AG04450 (cell line): ENCODE results near the gene TMEM132E. TPM values are rescaled to one million over a fixed set of nuclear protein-coding genes. Genes with fewer than 3 reads are reported as not detected.

Experiments
- CTCF ChIA-PET: fragments of 300-600, 350-600 bp; formaldehyde crosslinking; extraction: SDS; loops from one replicate; lab custom pipeline; 2022; ENCODE audit warnings: antibody characterized with exemption, inconsistent platforms; lab: Charles Lee
- POLR2A ChIA-PET: fragments of 350-600 bp; formaldehyde crosslinking; extraction: SDS; loops from one replicate; lab custom pipeline; 2021; ENCODE audit warnings: antibody characterized with exemption, inconsistent platforms; lab: Yijun Ruan, JAX
- DNase-seq: peaks from one replicate; pipeline ENCODE4 v3.0.0-alpha.2; 2011; ENCODE audit warnings: low read depth, low spot score
- H3K27ac ChIP-seq: one replicate; pipeline ENCODE4 v1.5.1; 2012; ENCODE audit warnings: low read depth, low read length, control low read depth
- H3K27me3 ChIP-seq: one replicate; pipeline ENCODE4 v1.6.0; 2012; ENCODE audit warnings: low read length; ENCODE audit not compliant: control insufficient read depth, insufficient read depth
- H3K4me3 ChIP-seq: 2 replicates; pipeline ENCODE4 v1.5.1; 2011; ENCODE audit warnings: mild to moderate bottlenecking, low read depth, low read length, control low read depth
- H3K9me3 ChIP-seq: 2 replicates; pipeline ENCODE4 v1.5.1; 2012; ENCODE audit warnings: low read length; ENCODE audit not compliant: control insufficient read depth, insufficient read depth
- polyA plus RNA-seq: library from polyadenylated mRNA; depleted of rRNA; stranded (reverse); fragments of >200 nt; gene quantifications from 2 replicates; pipeline ENCODE4 v1.2.3, GENCODE V29; 2011
- TF ChIP-seq, protein P1 (sequence below): IDR thresholded peaks from 2 replicates; pipeline ENCODE4 v1.5.1; 2011; ENCODE audit warnings: low read depth, low read length, control low read depth, inconsistent platforms

Gene TMEM132E
- polyA plus RNA-seq, 1 experiment: not detected

DNA sequence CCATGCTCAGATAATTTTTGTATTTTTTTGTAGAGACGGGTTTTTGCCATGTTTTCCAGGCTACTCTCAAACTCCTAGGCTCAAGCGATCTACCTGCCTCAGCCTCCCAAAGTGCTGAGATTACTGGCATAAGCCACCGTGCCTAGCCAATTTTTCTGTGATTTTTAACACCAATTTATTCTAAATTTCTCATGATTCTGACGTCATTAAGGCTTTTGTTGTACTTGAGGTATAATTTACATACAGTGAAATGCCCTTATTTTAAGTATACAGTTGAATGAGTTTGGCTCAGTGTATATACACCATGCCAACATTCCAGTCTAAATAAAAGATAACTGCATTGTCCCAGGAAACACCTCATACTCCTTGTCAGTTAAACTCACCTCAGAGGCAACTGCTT is 77.4 kb downstream of the TMEM132E start:
- TF ChIP-seq, protein P1, sequence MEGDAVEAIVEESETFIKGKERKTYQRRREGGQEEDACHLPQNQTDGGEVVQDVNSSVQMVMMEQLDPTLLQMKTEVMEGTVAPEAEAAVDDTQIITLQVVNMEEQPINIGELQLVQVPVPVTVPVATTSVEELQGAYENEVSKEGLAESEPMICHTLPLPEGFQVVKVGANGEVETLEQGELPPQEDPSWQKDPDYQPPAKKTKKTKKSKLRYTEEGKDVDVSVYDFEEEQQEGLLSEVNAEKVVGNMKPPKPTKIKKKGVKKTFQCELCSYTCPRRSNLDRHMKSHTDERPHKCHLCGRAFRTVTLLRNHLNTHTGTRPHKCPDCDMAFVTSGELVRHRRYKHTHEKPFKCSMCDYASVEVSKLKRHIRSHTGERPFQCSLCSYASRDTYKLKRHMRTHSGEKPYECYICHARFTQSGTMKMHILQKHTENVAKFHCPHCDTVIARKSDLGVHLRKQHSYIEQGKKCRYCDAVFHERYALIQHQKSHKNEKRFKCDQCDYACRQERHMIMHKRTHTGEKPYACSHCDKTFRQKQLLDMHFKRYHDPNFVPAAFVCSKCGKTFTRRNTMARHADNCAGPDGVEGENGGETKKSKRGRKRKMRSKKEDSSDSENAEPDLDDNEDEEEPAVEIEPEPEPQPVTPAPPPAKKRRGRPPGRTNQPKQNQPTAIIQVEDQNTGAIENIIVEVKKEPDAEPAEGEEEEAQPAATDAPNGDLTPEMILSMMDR: no peak
- ChIA-PET CTCF (no interaction called here), POLR2A (no interaction called here)
- Histone ChIP-seq H3K27ac (no peak overlapping the region), H3K9me3 (no peaks in the 10 kb centered on the region), H3K27me3 (no peaks in the 10 kb centered on the region), H3K4me3 (no peak overlapping the region)
- no peak for DNase-seq

DNA sequence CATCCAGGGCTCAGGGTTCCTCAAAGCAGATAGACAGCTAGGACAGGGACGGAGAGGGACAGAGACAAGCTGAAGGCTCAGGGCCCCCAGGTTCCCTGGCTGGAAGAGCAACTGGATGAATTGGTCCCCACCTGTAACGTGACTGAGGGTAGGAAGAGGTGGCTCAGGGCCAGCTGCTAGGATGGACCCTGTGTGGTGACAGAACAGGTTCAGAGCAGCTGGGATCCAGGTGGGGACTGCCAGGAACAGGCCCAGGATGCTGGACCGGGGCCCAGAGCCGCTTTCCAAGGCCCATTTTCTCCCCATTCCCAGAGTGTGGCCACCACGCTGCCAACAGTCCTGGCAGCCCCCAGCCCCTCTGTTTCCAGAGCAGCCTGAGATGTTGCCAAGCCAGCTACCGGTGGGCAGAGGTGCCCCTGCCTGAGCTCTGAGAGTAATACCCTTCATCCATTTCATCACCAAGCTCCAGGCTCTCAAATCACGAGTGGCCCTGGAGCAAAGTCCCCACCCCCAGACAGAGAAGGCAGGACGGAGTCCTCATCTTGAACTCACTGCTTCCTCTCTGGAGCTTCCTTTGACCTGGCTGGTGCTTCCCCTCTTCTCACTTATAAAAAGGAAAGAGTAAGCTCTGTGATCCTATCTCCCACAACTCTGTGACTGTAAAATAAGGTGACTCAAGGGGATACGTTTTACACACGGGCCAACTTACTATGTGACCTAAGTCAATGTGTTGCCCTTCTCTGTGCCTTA is 79.6 kb downstream of the TMEM132E start:
- Histone ChIP-seq H3K27me3 (no peaks in the 10 kb centered on the region), H3K27ac (no peak overlapping the region), H3K9me3 (no peaks in the 10 kb centered on the region), H3K4me3 (no peak overlapping the region)
- TF ChIP-seq, protein P1: no peak
- no peak for DNase-seq
- ChIA-PET POLR2A (no interaction called here), CTCF (interaction anchor here (0.7 kb wide), 1 partner anchor 482 kb away, joined by 9 read pairs; no protein-coding TSS in a partner anchor)

DNA sequence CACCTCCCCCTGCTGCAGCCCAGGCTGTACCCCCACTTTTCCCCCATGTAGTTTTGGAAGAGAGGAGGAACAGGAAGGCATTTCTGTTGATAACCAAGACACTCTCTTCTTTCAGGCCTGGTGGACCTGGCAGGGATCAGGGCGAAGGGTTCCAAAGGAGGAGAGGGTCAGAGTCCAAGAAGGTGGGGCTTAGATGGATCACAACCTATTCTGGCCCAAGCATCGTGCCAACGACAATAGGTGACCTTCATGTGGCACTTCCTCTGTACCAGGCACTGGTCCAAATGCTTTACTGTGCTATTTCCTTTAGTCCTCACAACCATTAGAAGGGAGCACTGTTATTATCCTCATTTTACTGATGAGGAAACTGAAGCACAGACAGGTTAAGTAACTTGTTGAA is 84.3 kb downstream of the TMEM132E start:
- CTCF ChIA-PET: no interaction called here
- Histone ChIP-seq H3K27me3 (peaks cover 5% of the 10 kb centered on the region), H3K9me3 (no peaks in the 10 kb centered on the region), H3K27ac (no peak overlapping the region), H3K4me3 (no peak overlapping the region)
- TF ChIP-seq, protein P1: no peak
- no peak for DNase-seq
- POLR2A ChIA-PET: no interaction called here

DNA sequence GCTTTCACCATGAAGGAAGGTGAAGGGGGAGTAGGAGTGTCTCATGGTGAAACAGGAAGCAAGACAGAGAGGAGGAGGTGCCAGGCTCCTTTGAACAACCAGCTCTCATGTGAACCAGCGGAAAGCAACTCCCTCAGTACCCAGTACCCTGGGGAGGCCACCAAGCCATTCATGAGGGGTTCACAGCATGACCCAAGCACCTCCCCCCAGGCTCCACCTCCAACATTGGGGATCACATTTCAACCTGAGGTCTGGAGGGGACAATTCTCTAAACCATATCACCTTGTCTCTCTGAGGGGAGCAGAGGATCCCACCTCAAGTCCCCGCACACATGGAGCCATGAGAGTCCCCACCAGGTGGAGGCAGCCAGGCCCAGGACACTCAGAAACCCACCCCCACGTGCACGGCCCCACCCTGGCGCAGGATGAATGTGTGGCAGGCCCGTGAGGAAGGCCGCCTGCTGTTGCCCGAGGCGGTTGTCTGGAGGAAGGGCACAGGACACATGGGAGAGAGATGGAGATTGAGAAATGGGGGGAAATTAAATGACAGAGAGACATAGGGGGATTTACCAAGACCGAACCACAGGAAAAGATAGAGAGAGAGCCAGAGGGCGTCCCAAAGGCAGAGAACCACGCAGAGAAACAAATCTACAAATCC is 85.9 kb downstream of the TMEM132E start:
- CTCF ChIA-PET: no interaction called here
- H3K27me3 ChIP-seq: peaks cover 5% of the 10 kb centered on the region
- TF ChIP-seq, protein P1: no peak

More for the DNA sequence above, 85.9 kb downstream of the TMEM132E start:
- H3K4me3 ChIP-seq: no peak overlapping the region
- no peak overlapping the region for H3K27ac ChIP-seq
- H3K9me3 ChIP-seq: no peaks in the 10 kb centered on the region
- POLR2A ChIA-PET: no interaction called here
- no peak for DNase-seq
